Left lung (tissue), 10 donors: ENCODE results near the gene GALNT15. TPM values are rescaled to one million over a fixed set of nuclear protein-coding genes. Genes with fewer than 3 reads are reported as not detected.
A peak's percentile ranks its signal among the peaks of the same experiment; 100 is the strongest.

Source experiments
- ATAC-seq: fragments of 200-7000 bp; cut with Tn5 transposase; one replicate; pipeline ENCODE4 v1.9.1; 2020; ENCODE audit warnings: moderate library complexity
- DNase-seq, 4 donors: peaks; one replicate each; pipeline ENCODE4 v3.0.0-alpha.2; 2013 to 2020
- H3K27ac ChIP-seq, 2 donors: fragments of 200-600 bp; sonication (generic) in 1 of 2; one replicate each; pipeline versions ENCODE4 v1.5.0 to v1.8.0; 2020 to 2021
- H3K27me3 ChIP-seq, 2 donors: fragments of 200-600 bp; sonication (generic) in 1 of 2; one replicate each; pipeline versions ENCODE4 v1.5.0 to v1.8.0; 2020 to 2021
- H3K36me3 ChIP-seq, 2 donors: fragments of 200-600 bp; sonication (generic) in 1 of 2; one replicate each; pipeline versions ENCODE4 v1.5.0 to v1.8.0; 2020 to 2021
- H3K4me1 ChIP-seq, 2 donors: fragments of 200-600 bp; one replicate each; pipeline ENCODE4 v1.8.0; 2021
- H3K4me3 ChIP-seq, 2 donors: fragments of 200-600 bp; sonication (generic) in 1 of 2; one replicate each; pipeline versions ENCODE4 v1.5.0 to v1.8.0; 2020 to 2021; ENCODE audit warnings: mild to moderate bottlenecking in 1 of 2
- H3K9me3 ChIP-seq, 2 donors: fragments of 200-600 bp; sonication (generic) in 1 of 2; one replicate each; pipeline versions ENCODE4 v1.5.0 to v1.8.0; 2020 to 2021
- intact Hi-C, 2 donors: fragments of 100-400 bp; cut with DNase I; formaldehyde crosslinking; loops; one replicate each; pipeline versions ENCODE4 v1.11.2 to v1.14.2; 2022
- polyA plus RNA-seq, 6 donors: library from polyadenylated mRNA; unstranded; fragments of 120-200 nt; gene quantifications; one replicate each; pipeline ENCODE4 v1.2.1, GENCODE V29; 2013; ENCODE audit not compliant: insufficient read length in 6 of 6
- total RNA-seq, 2 donors: library from RNA; stranded (reverse); fragmentation: NEBNext Ultra II Directional; extraction: Animal tissue kit (Norgen Biotek cat#: 25700); gene quantifications; one replicate each; pipeline ENCODE4 v1.2.1, GENCODE V29; 2021
- TF ChIP-seq, protein P1 (sequence below), 2 donors: fragments of 200-600 bp; sonication (generic) in 1 of 2; IDR thresholded peaks; one replicate each; pipeline versions ENCODE4 v1.5.0 to v1.8.0; 2021; ENCODE audit warnings: antibody characterized with exemption in 2 of 2
- donor health status: DM: no; HTN: yes; CAD: no.
- donor health status: DM: no; HTN: no; CAD: no.

The GALNT15 gene
- total and polyA plus RNA-seq, 8 donors = 0.98 to 4.5 (median 1.9) TPM

- H3K27ac ChIP-seq = peak overlapping the region in 1 of 2 donors; percentile 33
- H3K27me3 ChIP-seq = no peaks in the 10 kb centered on the region
- TF ChIP-seq, protein P1, sequence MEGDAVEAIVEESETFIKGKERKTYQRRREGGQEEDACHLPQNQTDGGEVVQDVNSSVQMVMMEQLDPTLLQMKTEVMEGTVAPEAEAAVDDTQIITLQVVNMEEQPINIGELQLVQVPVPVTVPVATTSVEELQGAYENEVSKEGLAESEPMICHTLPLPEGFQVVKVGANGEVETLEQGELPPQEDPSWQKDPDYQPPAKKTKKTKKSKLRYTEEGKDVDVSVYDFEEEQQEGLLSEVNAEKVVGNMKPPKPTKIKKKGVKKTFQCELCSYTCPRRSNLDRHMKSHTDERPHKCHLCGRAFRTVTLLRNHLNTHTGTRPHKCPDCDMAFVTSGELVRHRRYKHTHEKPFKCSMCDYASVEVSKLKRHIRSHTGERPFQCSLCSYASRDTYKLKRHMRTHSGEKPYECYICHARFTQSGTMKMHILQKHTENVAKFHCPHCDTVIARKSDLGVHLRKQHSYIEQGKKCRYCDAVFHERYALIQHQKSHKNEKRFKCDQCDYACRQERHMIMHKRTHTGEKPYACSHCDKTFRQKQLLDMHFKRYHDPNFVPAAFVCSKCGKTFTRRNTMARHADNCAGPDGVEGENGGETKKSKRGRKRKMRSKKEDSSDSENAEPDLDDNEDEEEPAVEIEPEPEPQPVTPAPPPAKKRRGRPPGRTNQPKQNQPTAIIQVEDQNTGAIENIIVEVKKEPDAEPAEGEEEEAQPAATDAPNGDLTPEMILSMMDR (IDR thresholded peaks at IDR 0.05) = no peak
- intact Hi-C loops = no loop called here
- peaks cover 0 to 5% of the 10 kb centered on the region in 2 donors for H3K9me3 ChIP-seq
- ATAC-seq (peak; percentile 58), DNase-seq (no peak)
- H3K4me1 ChIP-seq = no peaks in the 10 kb centered on the region
- H3K36me3 ChIP-seq = no peaks in the 10 kb centered on the region
- H3K4me3 ChIP-seq = no peak overlapping the region
Measured at GRCh38 chr3:16140116-16140893, 34.2 kb upstream of the GALNT15 start.

DNA sequence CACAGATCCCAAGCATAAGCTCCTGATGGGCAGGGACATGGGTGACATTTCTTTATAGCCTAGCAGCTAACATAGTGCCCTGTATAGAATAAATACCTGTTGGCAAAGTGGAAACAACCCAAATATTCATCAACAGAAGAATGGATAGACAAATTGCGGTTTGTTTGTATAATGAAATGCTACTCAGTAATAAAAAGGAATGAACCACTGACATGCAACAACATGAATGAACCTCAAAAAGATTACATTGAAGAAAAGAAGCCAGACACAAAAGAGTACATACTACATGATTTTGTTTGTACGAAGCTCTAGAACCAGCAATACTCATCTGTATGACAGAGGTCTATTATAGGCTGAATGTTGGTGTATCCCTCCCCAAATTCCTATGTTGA, 33.6 kb upstream of the GALNT15 start:
- Histone ChIP-seq H3K4me3 (no peak overlapping the region), H3K27me3 (no peaks in the 10 kb centered on the region), H3K9me3 (peaks cover 0 to 5% of the 10 kb centered on the region in 2 donors), H3K27ac (peak overlapping the region in 1 of 2 donors; percentile 33), H3K36me3 (no peaks in the 10 kb centered on the region), H3K4me1 (no peaks in the 10 kb centered on the region)
- TF ChIP-seq, protein P1 (IDR thresholded peaks at IDR 0.05) = no peak
- DNase-seq = no peak
- intact Hi-C loops = no loop called here
- no peak for ATAC-seq

- DNase-seq (peak in 2 of 4 donors; percentile 73 to 77), ATAC-seq (no peak)
- no peaks in the 10 kb centered on the region for H3K36me3 ChIP-seq
- no peak overlapping the region for H3K27ac ChIP-seq
- no peak overlapping the region for H3K4me3 ChIP-seq
- TF ChIP-seq, protein P1 (IDR thresholded peaks at IDR 0.05) = no peak
- peaks cover 0 to 5% of the 10 kb centered on the region in 2 donors for H3K9me3 ChIP-seq
- no peaks in the 10 kb centered on the region for H3K4me1 ChIP-seq
- intact Hi-C loops = no loop called here
- no peaks in the 10 kb centered on the region for H3K27me3 ChIP-seq
Measured at GRCh38 chr3:16142350-16143025, 32.0 kb upstream of the GALNT15 start.

- intact Hi-C loops = no loop called here
- H3K27me3 ChIP-seq = no peaks in the 10 kb centered on the region
- H3K4me3 ChIP-seq = no peak overlapping the region
- ATAC-seq (no peak), DNase-seq (no peak)
- TF ChIP-seq, protein P1 (IDR thresholded peaks at IDR 0.05) = no peak
- H3K4me1 ChIP-seq = no peaks in the 10 kb centered on the region
- no peaks in the 10 kb centered on the region for H3K36me3 ChIP-seq
- no peak overlapping the region for H3K27ac ChIP-seq
- peaks cover 0 to 3% of the 10 kb centered on the region in 2 donors for H3K9me3 ChIP-seq
Measured at GRCh38 chr3:16143861-16144447, 30.5 kb upstream of the GALNT15 start.

GRCh38 chr3:16145176-16145575, 29.3 kb upstream of the GALNT15 start:
- no peaks in the 10 kb centered on the region for H3K36me3 ChIP-seq

More at GRCh38 chr3:16145176-16145575, 29.3 kb upstream of the GALNT15 start:
- Histone ChIP-seq H3K27ac (no peak overlapping the region), H3K9me3 (peaks cover 0 to 3% of the 10 kb centered on the region in 2 donors), H3K4me1 (no peaks in the 10 kb centered on the region), H3K4me3 (no peak overlapping the region), H3K27me3 (no peaks in the 10 kb centered on the region)
- intact Hi-C loops = no loop called here
- DNase-seq (no peak), ATAC-seq (no peak)
- TF ChIP-seq, protein P1 (IDR thresholded peaks at IDR 0.05) = no peak
